Stomach (tissue), 9 donors: ENCODE data around the gene ERAL1. TPM values are rescaled to one million over a fixed set of nuclear protein-coding genes. Genes with fewer than 3 reads are reported as not detected.
"Not testable (repeated sequence)": the region's sequence is repeated elsewhere in the genome, so short reads cannot be mapped to it uniquely, and the experiment has no call there.

ENCODE experiments used
- DNase-seq, 2 donors: peaks; one replicate each; pipeline versions ENCODE4 v3.0.0 to v3.0.0-alpha.2; 2013 to 2019
- H3K27ac ChIP-seq, 5 donors: fragments of 200-600 bp in 4 of 5; sonication (generic) in 4 of 5; one replicate each; pipeline ENCODE4 v1.5.1; 2013 to 2019; ENCODE audit warnings: mild to moderate bottlenecking in 1 of 5, moderate library complexity in 1 of 5
- H3K27me3 ChIP-seq, 3 donors: fragments of 200-600 bp; sonication (generic); one replicate each; pipeline ENCODE4 v1.5.1; 2017 to 2019; ENCODE audit warnings: mixed run types in 1 of 3
- H3K36me3 ChIP-seq, 4 donors: fragments of 200-600 bp; sonication (generic); 1 replicate in 3 of 4; 2 replicates in 1 of 4; pipeline ENCODE4 v1.5.1; 2016 to 2019
- H3K4me1 ChIP-seq, 4 donors: fragments of 200-600 bp; sonication (generic); one replicate each; pipeline ENCODE4 v1.5.1; 2016 to 2019
- H3K4me3 ChIP-seq, 4 donors: fragments of 200-600 bp; sonication (generic) in 3 of 4; one replicate each; pipeline ENCODE4 v1.5.1; 2016 to 2019; ENCODE audit warnings: mild to moderate bottlenecking in 1 of 4
- H3K9me3 ChIP-seq, 4 donors: fragments of 200-600 bp; sonication (generic); one replicate each; pipeline ENCODE4 v1.5.1; 2016 to 2019
- CTCF ChIP-seq, 7 experiments: fragments of 450-650 bp in 4 of 7; fragments of 200-600 bp in 3 of 7; sonication (generic) in 3 of 7; IDR thresholded peaks; one replicate each; pipeline ENCODE4 v1.5.1; 2016 to 2019; ENCODE audit warnings: antibody characterized with exemption in 7 of 7, control low read depth in 2 of 7, mild to moderate bottlenecking in 1 of 7
- EP300 ChIP-seq: sonication (generic); formaldehyde crosslinking; IDR thresholded peaks from one replicate; pipeline ENCODE4 v1.6.1; 2017; ENCODE audit warnings: antibody characterized with exemption
- POLR2A ChIP-seq, 4 donors: fragments of 450-650 bp; IDR thresholded peaks; one replicate each; pipeline ENCODE4 v1.6.1; 2016; ENCODE audit warnings: antibody characterized with exemption in 4 of 4, control low read depth in 2 of 4, mild to moderate bottlenecking in 1 of 4, moderate library complexity in 1 of 4
- POLR2AphosphoS5 ChIP-seq, 3 donors: sonication (generic); formaldehyde crosslinking; IDR thresholded peaks; one replicate each; pipeline ENCODE4 v1.6.1; 2016; ENCODE audit warnings: antibody characterized with exemption in 3 of 3
- WGBS, 5 donors: extraction: QIAGEN DNeasy Blood & Tissue Kit in 3 of 5; methylation state at CpG; one replicate each; pipeline versions ENCODE4 v1.1.5 to v1.1.7; 2013 to 2018; 5-methylcytosine and 5-hydroxymethylcytosine counted together
- intact Hi-C: fragments of 100-400 bp; cut with DNase I; formaldehyde crosslinking; loops from one replicate; pipeline ENCODE4 v1.15.1; 2023; ENCODE audit warnings: low total_unique reads
- polyA plus RNA-seq, 3 donors: library from polyadenylated mRNA; stranded (reverse); fragments of 200-250 nt; gene quantifications; one replicate each; pipeline ENCODE4 v1.2.3, GENCODE V29; 2013
- total RNA-seq, 5 donors: library from RNA; depleted of rRNA; stranded (reverse); fragments of >200 nt; gene quantifications; one replicate each; pipeline versions ENCODE4 v1.1.0 to v1.2.3, GENCODE V29; 2014 to 2016
- donor health status: healthy with polysubstance abuse.
- donor health status: Bipolar disorder and iron deficiency.
- donor health status: healthy.

The ERAL1 gene
- total and polyA plus RNA-seq, 8 donors: 23.1 to 97.0 (median 46.5) TPM

DNA sequence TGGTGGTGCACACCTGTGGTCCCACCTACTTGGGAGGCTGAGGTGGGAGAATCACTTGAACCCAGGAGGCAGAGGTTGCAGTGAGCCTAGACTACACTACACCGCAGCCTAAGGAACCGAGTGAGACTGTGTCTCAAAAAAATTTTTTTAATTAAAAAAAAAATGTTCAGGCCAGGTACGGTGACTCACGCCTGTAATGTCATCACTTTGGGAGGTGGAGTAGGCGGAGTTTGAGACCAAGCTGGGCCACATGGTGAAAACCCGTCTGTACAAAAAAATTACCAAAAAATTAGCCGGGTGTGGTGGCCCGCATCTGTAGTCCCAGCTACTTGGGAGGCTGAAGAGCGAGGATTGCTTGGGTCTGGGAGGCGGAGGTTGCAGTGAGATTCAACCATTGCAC, 8.6 kb upstream of the ERAL1 start:
- Histone ChIP-seq H3K36me3 (no peaks in the 10 kb centered on the region), H3K27ac (no peak overlapping the region), H3K4me1 (peaks cover 0 to 17% (median 10%) of the 10 kb centered on the region in 4 donors), H3K4me3 (no peak overlapping the region), H3K27me3 (no peaks in the 10 kb centered on the region), H3K9me3 (no peaks in the 10 kb centered on the region)
- intact Hi-C loops: loop anchor here (10.0 kb wide), 1 partner anchor 81 kb away; no protein-coding TSS in a partner anchor
- 85 to 90% (median 89%) methylated on average over 10 of the region's 10 CpGs for WGBS, 5 donors
- DNase-seq: no peak
- TF ChIP-seq POLR2A (IDR thresholded peaks at IDR 0.05): no peak
- TF ChIP-seq POLR2AphosphoS5 (IDR thresholded peaks at IDR 0.05): no peak
- no peak for TF ChIP-seq CTCF (IDR thresholded peaks at IDR 0.05)
- no peak for TF ChIP-seq EP300

DNA sequence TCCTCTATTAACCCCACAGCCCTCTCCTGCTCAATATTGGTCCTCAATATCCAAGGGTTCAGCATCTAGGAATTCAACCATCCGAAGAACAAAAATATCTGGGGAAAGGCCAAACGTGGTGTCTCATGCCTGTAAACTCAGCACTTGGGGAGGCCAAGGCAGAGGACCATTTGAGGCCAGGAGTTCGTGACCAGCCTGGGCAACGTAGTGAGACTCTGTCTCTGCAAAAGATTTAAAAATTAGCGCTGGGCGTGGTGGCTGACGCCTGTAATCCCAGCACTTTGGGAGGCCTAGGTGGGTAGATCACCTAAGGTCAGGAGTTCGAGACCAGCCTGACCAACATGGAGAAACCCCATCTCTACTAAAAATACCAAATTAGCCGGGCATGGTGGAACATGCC, 8.1 kb upstream of the ERAL1 start:
- H3K27me3 ChIP-seq, H3K36me3 ChIP-seq, H3K9me3 ChIP-seq, H3K27ac ChIP-seq, H3K4me3 ChIP-seq, DNase-seq: not testable (repeated sequence)
- H3K4me1 ChIP-seq: peaks cover 0 to 12% (median 6%) of the 10 kb centered on the region in 4 donors
- intact Hi-C loops: loop anchor here (10.0 kb wide), 1 partner anchor 82 kb away; no protein-coding TSS in a partner anchor
- WGBS, 5 donors: 88 to 94% (median 92%) methylated on average over 9 of the region's 9 CpGs

GRCh38 chr17:28848667-28849066, 6.1 kb upstream of the ERAL1 start:
- peak; percentile 38 to 56 for DNase-seq
- H3K36me3 ChIP-seq, H3K4me1 ChIP-seq, H3K9me3 ChIP-seq, H3K4me3 ChIP-seq, H3K27ac ChIP-seq, H3K27me3 ChIP-seq: not testable (repeated sequence)
- intact Hi-C loops: loop anchor here (10.0 kb wide), 1 partner anchor 84 kb away; no protein-coding TSS in a partner anchor
- peak in 3 of 7 experiments; percentile 15 to 41 (median 39) for TF ChIP-seq CTCF (IDR thresholded peaks at IDR 0.05)
- 82 to 86% (median 84%) methylated on average over 13 to 15 of the region's 15 CpGs for WGBS, 5 donors

GRCh38 chr17:28849281-28849680, 5.5 kb upstream of the ERAL1 start:
- 77 to 84% (median 78%) methylated on average over 5 of the region's 5 CpGs for WGBS, 5 donors

More at GRCh38 chr17:28849281-28849680, 5.5 kb upstream of the ERAL1 start:
- DNase-seq: no peak
- Histone ChIP-seq H3K36me3 (no peaks in the 10 kb centered on the region), H3K27me3 (no peaks in the 10 kb centered on the region), H3K27ac (no peak overlapping the region), H3K9me3 (no peaks in the 10 kb centered on the region), H3K4me1 (peaks cover 0 to 6% (median 4%) of the 10 kb centered on the region in 4 donors), H3K4me3 (no peak overlapping the region)
- intact Hi-C loops: loop anchor here (10.0 kb wide), 1 partner anchor 84 kb away; no protein-coding TSS in a partner anchor
- TF ChIP-seq POLR2AphosphoS5 (IDR thresholded peaks at IDR 0.05) (no peak), CTCF (IDR thresholded peaks at IDR 0.05) (no peak), EP300 (no peak), POLR2A (IDR thresholded peaks at IDR 0.05) (no peak)
